NCI-H2227 (cell line): ENCODE data around the gene LINGO1.

Source experiments
- DNase-seq: peaks from one replicate; lab custom pipeline; 2025; ENCODE audit not compliant: unreplicated experiment; lab: John Stamatoyannopoulos, UW

The LINGO1 gene

GRCh38 chr15:77597804-77598453, 34.8 kb downstream of the LINGO1 start:
- DNase-seq, result no peak

- DNase-seq, result no peak
These were observed 35.6 kb downstream of the LINGO1 start for GRCh38 chr15:77596821-77597803.

GRCh38 chr15:77595231-77595630, 37.5 kb downstream of the LINGO1 start:
- no peak for DNase-seq

GRCh38 chr15:77592758-77593157, 40.0 kb downstream of the LINGO1 start:
- no peak for DNase-seq

- no peak for DNase-seq
These were observed 40.6 kb downstream of the LINGO1 start for GRCh38 chr15:77591968-77592613.

- DNase-seq, result no peak
These were observed 42.9 kb downstream of the LINGO1 start for GRCh38 chr15:77589839-77590238.

- no peak for DNase-seq
These were observed 44.6 kb downstream of the LINGO1 start for GRCh38 chr15:77588126-77588525.

GRCh38 chr15:77584691-77585090, 48.0 kb downstream of the LINGO1 start:
- DNase-seq, result no peak

GRCh38 chr15:77584201-77584600, 48.5 kb downstream of the LINGO1 start:
- no peak for DNase-seq

GRCh38 chr15:77582763-77583162, 49.9 kb downstream of the LINGO1 start:
- DNase-seq, result no peak

GRCh38 chr15:77581896-77582569, 50.7 kb downstream of the LINGO1 start:
- DNase-seq, result no peak

- no peak for DNase-seq
These were observed 51.6 kb downstream of the LINGO1 start for GRCh38 chr15:77580996-77581682.

GRCh38 chr15:77579498-77580188, 53.1 kb downstream of the LINGO1 start:
- DNase-seq, result no peak

- DNase-seq, result no peak
These were observed 53.9 kb downstream of the LINGO1 start for GRCh38 chr15:77578641-77579372.

GRCh38 chr15:77577366-77577950, 55.3 kb downstream of the LINGO1 start:
- DNase-seq, result no peak

GRCh38 chr15:77576538-77576937, 56.2 kb downstream of the LINGO1 start:
- no peak for DNase-seq

- DNase-seq, result no peak
These were observed 57.3 kb downstream of the LINGO1 start for GRCh38 chr15:77575203-77575934.

- no peak for DNase-seq
These were observed 58.0 kb downstream of the LINGO1 start for GRCh38 chr15:77574521-77575202.
